KG1 (cell line): ENCODE data around the gene OR11G2.
"Not testable (repeated sequence)": the region's sequence is repeated elsewhere in the genome, so short reads cannot be mapped to it uniquely, and the experiment has no call there.

Experiments
- DNase-seq: peaks from one replicate; lab custom pipeline; 2025; lab: John Stamatoyannopoulos, UW

OR11G2 gene

DNA sequence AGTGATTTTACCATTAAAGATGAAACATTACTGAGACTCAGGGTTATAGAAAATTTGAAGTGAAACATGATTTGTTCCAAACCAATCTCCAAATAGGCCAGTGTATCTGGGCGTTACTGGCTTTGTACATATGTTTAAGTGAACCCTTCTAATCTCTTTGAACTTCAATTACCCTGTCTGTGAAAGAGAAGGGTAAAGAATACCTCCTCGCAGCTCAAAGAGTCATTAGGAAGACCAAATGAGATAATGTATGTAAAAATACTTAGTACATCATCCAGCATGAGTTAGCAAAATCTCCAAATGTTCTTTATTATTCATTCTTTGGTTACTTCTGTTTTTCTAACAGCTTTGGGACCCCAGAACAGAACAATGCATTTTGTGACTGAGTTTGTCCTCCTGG is 32.7 kb downstream of the OR11G2 start, which contains the start of gene OR11H6:
OR11H6 (plus strand) TSS at position 301 of the 400 bp plus-strand sequence; CDS start at position 301, 0 bp downstream.
- DNase-seq, result no peak

- DNase-seq, result no peak
Measured at GRCh38 chr14:20228681-20229080, 38.0 kb downstream of the OR11G2 start, which contains the start of gene OR11H7. OR11H7 (plus strand) TSS chr14:20228981.

DNA sequence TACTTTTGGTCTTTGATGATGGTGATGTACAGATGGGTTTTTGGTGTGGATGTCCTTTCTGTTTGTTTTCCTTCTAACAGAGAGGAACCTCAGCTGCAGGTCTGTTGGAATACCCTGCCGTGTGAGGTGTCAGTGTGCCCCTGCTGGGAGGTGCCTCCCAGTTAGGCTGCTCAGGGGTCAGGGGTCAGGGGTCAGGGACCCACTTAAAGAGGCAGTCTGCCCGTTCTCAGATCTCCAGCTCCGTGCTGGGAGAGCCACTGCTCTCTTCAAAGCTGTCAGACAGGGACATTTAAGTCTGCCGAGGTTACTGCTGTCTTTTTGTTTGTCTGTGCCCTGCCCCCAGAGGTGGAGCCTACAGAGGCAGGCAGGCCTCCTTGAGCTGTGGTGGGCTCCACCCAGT is 44.7 kb downstream of the OR11G2 start:
- DNase-seq, result not testable (repeated sequence)

- no peak for DNase-seq
Measured at GRCh38 chr14:20247646-20248246, 57.0 kb downstream of the OR11G2 start.
